Fibroblast of lung (primary cell): ENCODE results near the gene POLR2H. TPM values are rescaled to one million over a fixed set of nuclear protein-coding genes. Genes with fewer than 3 reads are reported as not detected.

Experiments
- DNase-seq, 2 donors: peaks; one replicate each; pipeline versions ENCODE4 v3.0.0 to v3.0.0-alpha.2; 2010; ENCODE audit warnings: low read depth in 2 of 2
- H2AFZ ChIP-seq: 2 replicates; pipeline ENCODE4 v1.5.1; 2012; ENCODE audit warnings: low read length, control low read depth, inconsistent platforms
- H3K27ac ChIP-seq: 2 replicates; pipeline ENCODE4 v1.5.1; 2011; ENCODE audit warnings: low read length, control low read depth; ENCODE audit not compliant: insufficient read depth
- H3K27me3 ChIP-seq: 2 replicates; pipeline ENCODE4 v1.5.1; 2011; ENCODE audit warnings: mild to moderate bottlenecking, low read length; ENCODE audit not compliant: control insufficient read depth, insufficient read depth
- H3K36me3 ChIP-seq: 2 replicates; pipeline ENCODE4 v1.5.1; 2011; ENCODE audit warnings: low read length; ENCODE audit not compliant: control insufficient read depth, insufficient read depth
- H3K4me1 ChIP-seq: 2 replicates; pipeline ENCODE4 v1.5.1; 2011; ENCODE audit warnings: low read length; ENCODE audit not compliant: control insufficient read depth, insufficient read depth; ENCODE audit errors: extremely low read depth
- H3K4me2 ChIP-seq: 2 replicates; pipeline ENCODE4 v1.5.1; 2011; ENCODE audit warnings: low read length, control low read depth; ENCODE audit not compliant: insufficient read depth; ENCODE audit errors: extremely low read depth
- H3K4me3 ChIP-seq, 4 experiments: fragments of 200-600 bp in 1 of 4; sonication (generic) in 1 of 4; replicated peaks in 1 of 4; 2 replicates each; pipeline ENCODE4 v1.5.1; 2011 to 2016; ENCODE audit warnings: low read length in 4 of 4, low read depth in 3 of 4, mild to moderate bottlenecking in 3 of 4, control low read depth in 2 of 4, inconsistent platforms in 1 of 4, mixed read lengths in 1 of 4; ENCODE audit not compliant: insufficient read depth in 1 of 4; ENCODE audit errors: control extremely low read depth in 1 of 4
- H3K79me2 ChIP-seq: 2 replicates; pipeline ENCODE4 v1.5.1; 2012; ENCODE audit warnings: mild to moderate bottlenecking, low read length, inconsistent platforms; ENCODE audit not compliant: control insufficient read depth, insufficient read depth
- H3K9ac ChIP-seq: 2 replicates; pipeline ENCODE4 v1.5.1; 2011; ENCODE audit warnings: mild to moderate bottlenecking, low read length, control low read depth; ENCODE audit not compliant: insufficient read depth
- H3K9me3 ChIP-seq: 2 replicates; pipeline ENCODE4 v1.5.1; 2012; ENCODE audit warnings: low read depth, low read length; ENCODE audit not compliant: control insufficient read depth, insufficient read depth
- H4K20me1 ChIP-seq: 2 replicates; pipeline ENCODE4 v1.5.1; 2011; ENCODE audit warnings: low read length; ENCODE audit not compliant: control insufficient read depth, insufficient read depth; ENCODE audit errors: extremely low read depth
- EZH2 ChIP-seq: IDR thresholded peaks from 2 replicates; pipeline ENCODE4 v1.5.1; 2012; ENCODE audit warnings: low read length, control low read depth, mild to moderate bottlenecking; ENCODE audit errors: missing control alignments
- polyA plus RNA-seq, 2 donors: library from polyadenylated mRNA; depleted of rRNA in 1 of 2; stranded (reverse) in 1 of 2; unstranded in 1 of 2; fragments of >200 nt; gene quantifications; 2 replicates each; pipeline ENCODE4 v1.2.1, GENCODE V29; 2011 to 2012; ENCODE audit warnings: missing spikeins in 1 of 2
- total RNA-seq: library from RNA; depleted of rRNA; stranded (reverse); fragments of >200 nt; gene quantifications from 2 replicates; pipeline ENCODE4 v1.2.1, GENCODE V29; 2014
- TF ChIP-seq, protein P1 (sequence below), 2 donors: IDR thresholded peaks in 1 of 2; conservative IDR thresholded peaks in 1 of 2; 1 replicate in 1 of 2; 2 replicates in 1 of 2; pipeline ENCODE4 v1.5.1; 2011 to 2012; ENCODE audit warnings: low read length in 2 of 2, control low read depth in 1 of 2, inconsistent platforms in 1 of 2, low read depth in 1 of 2, mild to moderate bottlenecking in 1 of 2

Gene POLR2H
- total and polyA plus RNA-seq, 2 donors (not counting 1 experiment from before 2014, with no cell fraction given), result 62.4 to 100 TPM

- TF ChIP-seq EZH2, result no peak
- TF ChIP-seq, protein P1, sequence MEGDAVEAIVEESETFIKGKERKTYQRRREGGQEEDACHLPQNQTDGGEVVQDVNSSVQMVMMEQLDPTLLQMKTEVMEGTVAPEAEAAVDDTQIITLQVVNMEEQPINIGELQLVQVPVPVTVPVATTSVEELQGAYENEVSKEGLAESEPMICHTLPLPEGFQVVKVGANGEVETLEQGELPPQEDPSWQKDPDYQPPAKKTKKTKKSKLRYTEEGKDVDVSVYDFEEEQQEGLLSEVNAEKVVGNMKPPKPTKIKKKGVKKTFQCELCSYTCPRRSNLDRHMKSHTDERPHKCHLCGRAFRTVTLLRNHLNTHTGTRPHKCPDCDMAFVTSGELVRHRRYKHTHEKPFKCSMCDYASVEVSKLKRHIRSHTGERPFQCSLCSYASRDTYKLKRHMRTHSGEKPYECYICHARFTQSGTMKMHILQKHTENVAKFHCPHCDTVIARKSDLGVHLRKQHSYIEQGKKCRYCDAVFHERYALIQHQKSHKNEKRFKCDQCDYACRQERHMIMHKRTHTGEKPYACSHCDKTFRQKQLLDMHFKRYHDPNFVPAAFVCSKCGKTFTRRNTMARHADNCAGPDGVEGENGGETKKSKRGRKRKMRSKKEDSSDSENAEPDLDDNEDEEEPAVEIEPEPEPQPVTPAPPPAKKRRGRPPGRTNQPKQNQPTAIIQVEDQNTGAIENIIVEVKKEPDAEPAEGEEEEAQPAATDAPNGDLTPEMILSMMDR (conservative IDR thresholded peaks at IDR 0.05 in 1 of 2, IDR thresholded peaks at IDR 0.05 in 1 of 2; ENCODE audit: low read depth in 1 of 2, low read length in 2 of 2), result no peak
- Histone ChIP-seq H3K4me1 (peaks cover 5% of the 10 kb centered on the region), H3K27ac (no peak overlapping the region), H3K4me3 (no peak overlapping the region), H4K20me1 (no peaks in the 10 kb centered on the region), H2AFZ (no peak overlapping the region), H3K79me2 (peaks cover 13% of the 10 kb centered on the region), H3K9me3 (no peaks in the 10 kb centered on the region), H3K9ac (no peak overlapping the region), H3K36me3 (peaks cover 10% of the 10 kb centered on the region), H3K4me2 (peak overlapping the region; percentile 27), H3K27me3 (no peaks in the 10 kb centered on the region)
- peak; percentile 36 to 67 for DNase-seq
Observed at GRCh38 chr3:184366619-184367289, 5.2 kb downstream of the POLR2H start.

DNA sequence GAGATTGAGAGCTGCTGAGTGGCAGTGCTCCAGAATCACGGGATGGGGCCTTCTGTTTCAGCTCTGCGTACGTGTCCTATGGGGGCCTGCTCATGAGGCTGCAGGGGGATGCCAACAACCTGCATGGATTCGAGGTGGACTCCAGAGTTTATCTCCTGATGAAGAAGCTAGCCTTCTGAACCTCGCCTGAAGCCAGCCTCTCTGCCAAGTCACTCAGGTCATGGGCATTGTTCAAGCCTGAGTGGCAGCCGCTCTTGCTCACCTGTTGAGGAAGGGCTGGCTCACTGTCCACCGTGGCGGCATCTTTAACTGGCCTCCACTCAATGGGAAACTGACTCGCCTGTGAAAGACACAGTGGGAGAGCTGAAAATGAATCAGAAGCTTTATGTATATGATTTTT, 6.6 kb downstream of the POLR2H start:
- H3K9me3 ChIP-seq, result no peaks in the 10 kb centered on the region
- H3K4me1 ChIP-seq, result peaks cover 5% of the 10 kb centered on the region
- TF ChIP-seq, protein P1 (conservative IDR thresholded peaks at IDR 0.05 in 1 of 2, IDR thresholded peaks at IDR 0.05 in 1 of 2; ENCODE audit: low read depth in 1 of 2, low read length in 2 of 2), result no peak
- TF ChIP-seq EZH2, result no peak
- H3K79me2 ChIP-seq, result peaks cover 13% of the 10 kb centered on the region
- H3K9ac ChIP-seq, result no peak overlapping the region
- peaks cover 10% of the 10 kb centered on the region for H3K36me3 ChIP-seq
- no peak overlapping the region for H3K4me2 ChIP-seq
- DNase-seq, result no peak
- H3K27ac ChIP-seq, result no peak overlapping the region
- no peaks in the 10 kb centered on the region for H3K27me3 ChIP-seq
- no peaks in the 10 kb centered on the region for H4K20me1 ChIP-seq
- H2AFZ ChIP-seq, result no peak overlapping the region
- H3K4me3 ChIP-seq, result no peak overlapping the region

- H3K4me3 ChIP-seq, result no peak overlapping the region
- no peaks in the 10 kb centered on the region for H3K9me3 ChIP-seq
- no peak overlapping the region for H3K27ac ChIP-seq
- no peaks in the 10 kb centered on the region for H3K27me3 ChIP-seq
- no peak overlapping the region for H3K9ac ChIP-seq
- DNase-seq, result peak; percentile 69 to 88
- TF ChIP-seq EZH2, result no peak
- TF ChIP-seq, protein P1 (conservative IDR thresholded peaks at IDR 0.05 in 1 of 2, IDR thresholded peaks at IDR 0.05 in 1 of 2; ENCODE audit: low read depth in 1 of 2, low read length in 2 of 2), result no peak
- H3K4me1 ChIP-seq, result peaks cover 5% of the 10 kb centered on the region
- H3K36me3 ChIP-seq, result peaks cover 10% of the 10 kb centered on the region
- H4K20me1 ChIP-seq, result no peaks in the 10 kb centered on the region
- H3K79me2 ChIP-seq, result peaks cover 9% of the 10 kb centered on the region
- no peak overlapping the region for H2AFZ ChIP-seq
- H3K4me2 ChIP-seq, result peak overlapping the region; percentile 19
Observed at GRCh38 chr3:184368586-184369183, 7.2 kb downstream of the POLR2H start.
